Measurements from ENCODE around the gene NR2E1.

NR2E1 gene

GRCh38 chr6:108156180-108156937 lies 9.5 kb upstream of the NR2E1 start:
- DNase-seq = no peak

GRCh38 chr6:108156938-108157233 lies 8.9 kb upstream of the NR2E1 start:
- DNase-seq = no peak

- DNase-seq = no peak
Observed at GRCh38 chr6:108157234-108157980, 8.4 kb upstream of the NR2E1 start.

GRCh38 chr6:108157981-108158525 lies 7.8 kb upstream of the NR2E1 start:
- no peak for DNase-seq

- DNase-seq = no peak
Observed at GRCh38 chr6:108159981-108160380, 5.8 kb upstream of the NR2E1 start.

GRCh38 chr6:108161724-108162282 lies 4.0 kb upstream of the NR2E1 start:
- DNase-seq = no peak

GRCh38 chr6:108163267-108163643 lies 2.6 kb upstream of the NR2E1 start:
- no peak for DNase-seq

GRCh38 chr6:108163644-108164542 lies 1.9 kb upstream of the NR2E1 start:
- no peak for DNase-seq

- no peak for DNase-seq
Observed at GRCh38 chr6:108164543-108164814, 1.3 kb upstream of the NR2E1 start.

GRCh38 chr6:108164815-108165706 lies 761 bp upstream of the NR2E1 start:
- no peak for DNase-seq

GRCh38 chr6:108166664-108167448 lies 1.0 kb downstream of the NR2E1 start:
- no peak for DNase-seq

GRCh38 chr6:108167449-108168089 lies 1.7 kb downstream of the NR2E1 start:
- no peak for DNase-seq

- no peak for DNase-seq
Observed at GRCh38 chr6:108168090-108168463, 2.3 kb downstream of the NR2E1 start.

- no peak for DNase-seq
Observed at GRCh38 chr6:108168501-108169463, 3.0 kb downstream of the NR2E1 start.

GRCh38 chr6:108169464-108170331 lies 3.9 kb downstream of the NR2E1 start:
- no peak for DNase-seq

- no peak for DNase-seq
Observed at GRCh38 chr6:108170332-108171290, 4.8 kb downstream of the NR2E1 start.

- no peak for DNase-seq
Observed at GRCh38 chr6:108171291-108171917, 5.6 kb downstream of the NR2E1 start.
